Measurements from ENCODE around the gene PCDHGA12. TPM values are rescaled to one million over a fixed set of nuclear protein-coding genes. Genes with fewer than 3 reads are reported as not detected.
"Not testable (repeated sequence)": the region's sequence is repeated elsewhere in the genome, so short reads cannot be mapped to it uniquely, and the experiment has no call there.

PCDHGA12 gene
- total RNA-seq, 2 donors from 2014 or later: 3.8 to 6.8 TPM

GRCh38 chr5:141411575-141411974, 18.7 kb upstream of the PCDHGA12 start:
- no peak for TF ChIP-seq POLR2A (IDR thresholded peaks at IDR 0.05)
- TF ChIP-seq CTCF (IDR thresholded peaks at IDR 0.05): no peak
- no peak for TF ChIP-seq POLR2AphosphoS5 (IDR thresholded peaks at IDR 0.05)
- H3K27ac ChIP-seq: no peak overlapping the region
- H3K27me3 ChIP-seq (replicated peaks; ENCODE audit: insufficient read depth): peaks cover 2% of the 10 kb centered on the region
- intact Hi-C loops (cut with DNase I): loop anchor here (10.0 kb wide), 1 partner anchor 113 kb away; no protein-coding TSS in a partner anchor
- H3K36me3 ChIP-seq: no peaks in the 10 kb centered on the region
- no peaks in the 10 kb centered on the region for H3K4me1 ChIP-seq (replicated peaks)
- WGBS: 56% methylated on average over 3 of the region's 3 CpGs
- DNase-seq (ENCODE audit: low spot score): no peak
- H3K9me3 ChIP-seq: no peaks in the 10 kb centered on the region
- H3K4me3 ChIP-seq: no peak overlapping the region

GRCh38 chr5:141412854-141413539, 17.3 kb upstream of the PCDHGA12 start, which contains the start of gene PCDHGA10:
Gene PCDHGA10, plus strand, starts transcription at chr5:141412987. Its CDS starts 189 bp downstream, at chr5:141413176.
- H3K36me3 ChIP-seq: no peaks in the 10 kb centered on the region
- peak in 3 of 4 experiments; percentile 24 to 46 (median 38) for TF ChIP-seq CTCF (IDR thresholded peaks at IDR 0.05)
- TF ChIP-seq POLR2A (IDR thresholded peaks at IDR 0.05): no peak
- TF ChIP-seq POLR2AphosphoS5 (IDR thresholded peaks at IDR 0.05): peak; percentile 5
- WGBS: 16% methylated on average over 31 of the region's 31 CpGs
- H3K4me3 ChIP-seq: peak within 1 kb of the TSS; percentile 5 to 27
- H3K9me3 ChIP-seq: no peaks in the 10 kb centered on the region
- peak within 1 kb of the TSS in 1 of 2 donors; percentile 39 for H3K27ac ChIP-seq
- no peaks in the 10 kb centered on the region for H3K4me1 ChIP-seq (replicated peaks)
- intact Hi-C loops (cut with DNase I): loop anchor here (10.0 kb wide), 1 partner anchor 112 kb away; no protein-coding TSS in a partner anchor
- peaks cover 2% of the 10 kb centered on the region for H3K27me3 ChIP-seq (replicated peaks; ENCODE audit: insufficient read depth)
- peak; percentile 55 for DNase-seq (ENCODE audit: low spot score)

GRCh38 chr5:141413540-141414069, 16.7 kb upstream of the PCDHGA12 start:
- DNase-seq (ENCODE audit: low spot score): no peak
- H3K36me3 ChIP-seq: no peaks in the 10 kb centered on the region
- peaks cover 2% of the 10 kb centered on the region for H3K27me3 ChIP-seq (replicated peaks; ENCODE audit: insufficient read depth)
- H3K4me1 ChIP-seq (replicated peaks): no peaks in the 10 kb centered on the region
- 16% methylated on average over 25 of the region's 25 CpGs for WGBS
- TF ChIP-seq CTCF (IDR thresholded peaks at IDR 0.05) (no peak), POLR2A (IDR thresholded peaks at IDR 0.05) (no peak), POLR2AphosphoS5 (IDR thresholded peaks at IDR 0.05) (no peak)
- no peaks in the 10 kb centered on the region for H3K9me3 ChIP-seq
- intact Hi-C loops (cut with DNase I): loop anchor here (10.0 kb wide), 1 partner anchor 111 kb away; no protein-coding TSS in a partner anchor
- H3K27ac ChIP-seq: no peak overlapping the region
- peak overlapping the region; percentile 5 to 27 for H3K4me3 ChIP-seq

GRCh38 chr5:141414548-141415274, 15.6 kb upstream of the PCDHGA12 start:
- DNase-seq (ENCODE audit: low spot score); H3K27me3 ChIP-seq (replicated peaks; ENCODE audit: insufficient read depth); H3K27ac ChIP-seq; H3K4me3 ChIP-seq; H3K9me3 ChIP-seq; H3K4me1 ChIP-seq (replicated peaks); H3K36me3 ChIP-seq: not testable (repeated sequence)
- WGBS: 25% methylated on average over 37 of the region's 46 CpGs
- intact Hi-C loops (cut with DNase I): loop anchor here (10.0 kb wide), 1 partner anchor 110 kb away; no protein-coding TSS in a partner anchor

- H3K4me1 ChIP-seq (replicated peaks); H3K36me3 ChIP-seq; H3K27ac ChIP-seq; H3K9me3 ChIP-seq; DNase-seq (ENCODE audit: low spot score); H3K4me3 ChIP-seq; H3K27me3 ChIP-seq (replicated peaks; ENCODE audit: insufficient read depth): not testable (repeated sequence)
- intact Hi-C loops (cut with DNase I): loop anchor here (10.0 kb wide), 1 partner anchor 110 kb away; no protein-coding TSS in a partner anchor
- 26% methylated on average over 18 of the region's 24 CpGs for WGBS
Observed at GRCh38 chr5:141415275-141415618, 15.1 kb upstream of the PCDHGA12 start.

Data from prostate gland (tissue), 2 donors.